GM18511 (cell line): ENCODE results near the gene ELF4.
"Not testable (repeated sequence)": the region's sequence is repeated elsewhere in the genome, so short reads cannot be mapped to it uniquely, and the experiment has no call there.

Experiments used
- ATAC-seq: cut with Tn5 transposase; IDR thresholded peaks from one replicate; pipeline ENCODE4 v1.9.1; 2021; ENCODE audit warnings: mild to moderate bottlenecking, moderate library complexity; ENCODE audit not compliant: unreplicated experiment

The ELF4 gene

GRCh38 chrX:130115119-130115885 is 5.0 kb upstream of the ELF4 start:
- ATAC-seq, result not testable (repeated sequence)

- ATAC-seq, result no peak
Observed at GRCh38 chrX:130114141-130114588, 3.9 kb upstream of the ELF4 start.

- ATAC-seq, result no peak
Observed at GRCh38 chrX:130111220-130112154, 1.2 kb upstream of the ELF4 start.

- peak; percentile 7 for ATAC-seq
Observed at GRCh38 chrX:130109429-130110378, 593 bp downstream of the ELF4 start.

- peak; percentile 76 for ATAC-seq
Observed at GRCh38 chrX:130108647-130109428, 1.5 kb downstream of the ELF4 start.

GRCh38 chrX:130106071-130106470 is 4.2 kb downstream of the ELF4 start:
- ATAC-seq, result no peak

- no peak for ATAC-seq
Observed at GRCh38 chrX:130105244-130105643, 5.1 kb downstream of the ELF4 start.

GRCh38 chrX:130103605-130104004 is 6.7 kb downstream of the ELF4 start:
- ATAC-seq, result no peak

- ATAC-seq, result no peak
Observed at GRCh38 chrX:130100180-130100579, 10.1 kb downstream of the ELF4 start.

GRCh38 chrX:130098210-130098552 is 12.1 kb downstream of the ELF4 start:
- no peak for ATAC-seq

GRCh38 chrX:130097507-130098209 is 12.6 kb downstream of the ELF4 start:
- no peak for ATAC-seq

GRCh38 chrX:130095249-130096030 is 14.9 kb downstream of the ELF4 start:
- ATAC-seq, result no peak

GRCh38 chrX:130094696-130095095 is 15.6 kb downstream of the ELF4 start:
- ATAC-seq, result no peak

GRCh38 chrX:130093271-130093670 is 17.0 kb downstream of the ELF4 start:
- no peak for ATAC-seq

- peak; percentile 99 for ATAC-seq
Observed at GRCh38 chrX:130091980-130092522, 18.2 kb downstream of the ELF4 start.

- no peak for ATAC-seq
Observed at GRCh38 chrX:130090364-130090763, 19.9 kb downstream of the ELF4 start.

- peak; percentile 46 for ATAC-seq
Observed at GRCh38 chrX:130086447-130087206, 23.7 kb downstream of the ELF4 start.
